ENCODE data around the gene DENND1C. TPM values are rescaled to one million over a fixed set of nuclear protein-coding genes. Genes with fewer than 3 reads are reported as not detected.

Gene DENND1C
- total RNA-seq, 1 donor from 2014 or later: not detected

DNA sequence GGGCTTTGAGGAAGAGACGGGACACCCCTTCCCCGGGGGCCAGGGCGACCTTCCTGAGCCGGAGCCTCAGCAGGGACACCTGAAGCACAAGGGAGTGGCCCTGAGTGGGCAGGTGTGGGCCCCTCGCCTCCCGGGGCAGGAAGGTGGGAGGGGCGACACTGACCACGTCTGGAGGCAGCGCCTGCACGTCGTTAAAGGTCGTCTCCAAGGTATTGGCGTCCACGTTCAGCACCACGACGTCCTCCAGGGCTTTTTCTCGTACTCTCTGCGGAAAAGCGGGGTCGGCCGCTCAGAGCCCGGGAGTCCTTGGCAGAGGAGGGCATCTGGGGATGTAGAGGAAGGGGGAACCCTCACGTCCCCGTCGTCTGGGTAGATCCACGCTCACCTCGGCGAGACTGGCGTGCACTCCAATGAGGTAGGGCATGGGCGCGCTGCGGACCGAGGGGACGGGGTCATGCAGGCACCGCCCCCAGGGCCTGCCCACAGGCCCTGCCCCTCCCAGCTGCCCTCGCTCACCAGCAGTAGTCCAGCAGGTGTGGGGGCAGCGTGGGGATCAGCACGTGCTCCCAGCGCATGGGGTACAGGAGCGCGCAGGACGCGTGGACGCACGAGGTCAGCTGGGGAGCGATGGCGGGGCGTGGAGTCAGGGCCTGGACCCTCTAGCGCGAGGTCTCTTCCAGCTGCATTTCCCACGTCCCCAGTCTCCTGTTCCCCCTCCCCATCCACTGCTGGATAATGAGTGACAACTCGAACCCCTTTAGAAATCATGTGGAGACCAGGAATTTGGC lies 6.1 kb downstream of the DENND1C start:
- Mint-ChIP-seq H3K27me3 (ENCODE audit: unreplicated experiment) (peaks cover 2% of the 10 kb centered on the region), H3K36me3 (ENCODE audit: unreplicated experiment) (no peaks in the 10 kb centered on the region), H3K9me3 (ENCODE audit: unreplicated experiment) (no peaks in the 10 kb centered on the region), H3K4me1 (ENCODE audit: unreplicated experiment) (peaks cover 4% of the 10 kb centered on the region), H3K27ac (ENCODE audit: unreplicated experiment) (no peak overlapping the region), H3K4me3 (ENCODE audit: unreplicated experiment) (no peak overlapping the region)
- TF ChIP-seq CTCF (IDR thresholded peaks at IDR 0.05): no peak
- no peak for DNase-seq (ENCODE audit: extremely low spot score, unreplicated experiment)

- Mint-ChIP-seq H3K4me3 (ENCODE audit: unreplicated experiment) (no peak overlapping the region), H3K27me3 (ENCODE audit: unreplicated experiment) (peaks cover 2% of the 10 kb centered on the region), H3K36me3 (ENCODE audit: unreplicated experiment) (no peaks in the 10 kb centered on the region), H3K4me1 (ENCODE audit: unreplicated experiment) (peaks cover 4% of the 10 kb centered on the region), H3K9me3 (ENCODE audit: unreplicated experiment) (no peaks in the 10 kb centered on the region), H3K27ac (ENCODE audit: unreplicated experiment) (no peak overlapping the region)
- TF ChIP-seq CTCF (IDR thresholded peaks at IDR 0.05): no peak
- DNase-seq (ENCODE audit: extremely low spot score, unreplicated experiment): no peak
Measured at GRCh38 chr19:6473647-6474046, 7.9 kb downstream of the DENND1C start.

DNA sequence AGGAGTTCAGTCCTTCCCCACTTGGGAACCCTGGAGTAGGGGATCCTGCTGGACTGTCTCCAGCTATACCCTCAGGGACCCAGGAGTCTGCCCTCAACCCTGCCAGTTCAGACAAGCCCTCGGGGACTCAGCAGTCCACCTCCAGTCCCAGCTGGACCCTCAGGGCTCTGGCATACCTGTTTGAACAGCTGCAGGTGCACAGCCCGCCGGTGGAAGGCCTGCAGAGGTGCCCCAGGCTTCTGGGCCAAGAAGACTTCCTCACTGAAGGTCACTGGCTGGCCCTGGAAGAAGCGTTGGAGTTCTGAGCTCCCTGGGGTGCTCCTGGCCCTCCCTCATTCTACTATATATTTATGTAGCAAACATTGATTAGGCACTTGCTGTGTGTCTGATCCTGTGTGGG lies 8.9 kb downstream of the DENND1C start:
- TF ChIP-seq CTCF (IDR thresholded peaks at IDR 0.05): no peak
- Mint-ChIP-seq H3K27me3 (ENCODE audit: unreplicated experiment) (peaks cover 6% of the 10 kb centered on the region), H3K27ac (ENCODE audit: unreplicated experiment) (no peak overlapping the region), H3K4me3 (ENCODE audit: unreplicated experiment) (no peak overlapping the region), H3K9me3 (ENCODE audit: unreplicated experiment) (no peaks in the 10 kb centered on the region), H3K4me1 (ENCODE audit: unreplicated experiment) (peaks cover 4% of the 10 kb centered on the region), H3K36me3 (ENCODE audit: unreplicated experiment) (no peaks in the 10 kb centered on the region)
- DNase-seq (ENCODE audit: extremely low spot score, unreplicated experiment): no peak

DNA sequence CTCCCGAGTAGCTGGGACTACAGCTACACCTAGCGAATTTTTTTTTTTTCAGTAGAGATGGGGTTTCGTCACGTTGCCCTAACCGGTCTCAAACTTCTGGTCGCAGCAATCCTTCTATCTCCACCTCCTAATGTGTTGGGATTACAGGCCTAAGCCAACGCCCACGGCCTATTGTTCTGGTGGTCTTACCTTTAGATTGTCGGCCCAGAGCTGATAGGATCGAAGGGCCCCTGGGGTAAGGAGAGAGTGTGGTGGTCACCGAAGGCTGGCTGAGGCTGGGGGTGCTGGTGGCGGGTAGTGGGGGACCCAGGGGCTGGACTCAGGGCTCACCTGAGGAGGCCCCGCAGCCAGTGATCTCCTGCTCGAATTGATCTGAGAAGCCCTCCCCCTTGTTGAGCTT lies 10.5 kb downstream of the DENND1C start:
- Mint-ChIP-seq H3K27ac (ENCODE audit: unreplicated experiment) (no peak overlapping the region), H3K36me3 (ENCODE audit: unreplicated experiment) (no peaks in the 10 kb centered on the region), H3K4me1 (ENCODE audit: unreplicated experiment) (peaks cover 2% of the 10 kb centered on the region), H3K4me3 (ENCODE audit: unreplicated experiment) (no peak overlapping the region), H3K9me3 (ENCODE audit: unreplicated experiment) (no peaks in the 10 kb centered on the region), H3K27me3 (ENCODE audit: unreplicated experiment) (peaks cover 12% of the 10 kb centered on the region)
- TF ChIP-seq CTCF (IDR thresholded peaks at IDR 0.05): no peak
- no peak for DNase-seq (ENCODE audit: extremely low spot score, unreplicated experiment)

DNA sequence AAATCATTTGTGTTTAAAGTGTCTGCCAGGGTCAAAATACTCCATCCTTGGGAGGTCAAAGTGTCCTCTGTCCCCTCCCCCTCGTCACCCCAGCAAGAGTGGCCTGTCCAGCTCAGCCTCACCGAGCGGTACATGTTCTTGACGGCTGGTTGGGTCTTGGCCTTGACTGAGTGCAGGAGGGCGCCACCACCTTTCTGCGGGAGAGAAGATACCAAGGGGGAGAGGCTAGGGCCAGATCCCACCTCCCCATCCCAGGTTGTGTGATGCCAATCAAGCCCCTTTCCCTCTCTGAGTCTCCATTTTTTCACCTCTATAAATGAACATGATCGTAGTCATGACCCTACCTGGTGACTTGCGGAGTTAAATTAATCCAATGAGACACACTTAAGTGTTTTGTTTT lies 11.4 kb downstream of the DENND1C start:
- Mint-ChIP-seq H3K27ac (ENCODE audit: unreplicated experiment) (no peak overlapping the region), H3K4me3 (ENCODE audit: unreplicated experiment) (no peak overlapping the region), H3K36me3 (ENCODE audit: unreplicated experiment) (no peaks in the 10 kb centered on the region), H3K9me3 (ENCODE audit: unreplicated experiment) (no peaks in the 10 kb centered on the region), H3K4me1 (ENCODE audit: unreplicated experiment) (no peaks in the 10 kb centered on the region), H3K27me3 (ENCODE audit: unreplicated experiment) (peaks cover 17% of the 10 kb centered on the region)
- no peak for TF ChIP-seq CTCF (IDR thresholded peaks at IDR 0.05)
- DNase-seq (ENCODE audit: extremely low spot score, unreplicated experiment): no peak
